HepG2 (cell line): Measurements from ENCODE around the gene HPS4. TPM values are rescaled to one million over a fixed set of nuclear protein-coding genes. Genes with fewer than 3 reads are reported as not detected.
A peak's percentile ranks its signal among the peaks of the same experiment; 100 is the strongest.

Source experiments
- ARNT2 ChIP-seq: sonication (generic); formaldehyde crosslinking; IDR thresholded peaks from 2 replicates; pipeline ENCODE4 v1.8.0; 2022; ENCODE audit warnings: mild to moderate bottlenecking, low read depth, missing genetic modification reagents, moderate library complexity
- FOXP4 ChIP-seq: sonication (generic); formaldehyde crosslinking; IDR thresholded peaks from 2 replicates; pipeline ENCODE4 v1.4.0; 2020; ENCODE audit warnings: missing genetic modification reagents
- JUN ChIP-seq: sonication (generic); formaldehyde crosslinking; IDR thresholded peaks from 2 replicates; pipeline ENCODE4 v1.4.0; 2020; ENCODE audit warnings: mild to moderate bottlenecking, missing genetic modification reagents
- RFX5 ChIP-seq: IDR thresholded peaks from 2 replicates; pipeline ENCODE4 v1.6.1; 2011; ENCODE audit warnings: low read depth, low read length, improper control_type of control experiment
- SIN3B ChIP-seq: fragments of 150-350 bp; IDR thresholded peaks from 2 replicates; pipeline ENCODE4 v1.6.1; 2014; ENCODE audit warnings: low read length
- TCF7 ChIP-seq: sonication (generic); IDR thresholded peaks from 2 replicates; pipeline ENCODE4 v1.6.1; 2016; ENCODE audit warnings: antibody characterized with exemption, low read depth
- ZBTB40 ChIP-seq, 2 experiments: fragments of 450-650 bp in 1 of 2; sonication (generic) in 1 of 2; formaldehyde crosslinking in 1 of 2; IDR thresholded peaks; 2 replicates each; pipeline versions ENCODE4 v1.6.1 to v1.8.0; 2016 to 2022; ENCODE audit warnings: antibody characterized with exemption in 1 of 2, mild to moderate bottlenecking in 1 of 2, missing genetic modification reagents in 1 of 2
- ZNF12 ChIP-seq: sonication (generic); formaldehyde crosslinking; IDR thresholded peaks from 2 replicates; pipeline ENCODE4 v1.5.0; 2020; ENCODE audit warnings: missing genetic modification reagents
- ZNF225 ChIP-seq: sonication (generic); formaldehyde crosslinking; IDR thresholded peaks from 2 replicates; pipeline ENCODE4 v1.4.0; 2020; ENCODE audit warnings: mild to moderate bottlenecking, missing genetic modification reagents
- ZNF335 ChIP-seq: sonication (generic); formaldehyde crosslinking; IDR thresholded peaks from 2 replicates; pipeline ENCODE4 v1.4.0; 2020; ENCODE audit warnings: missing genetic modification reagents
- ZNF556 ChIP-seq: sonication (generic); formaldehyde crosslinking; IDR thresholded peaks from 2 replicates; pipeline ENCODE4 v1.4.0; 2020; ENCODE audit warnings: mild to moderate bottlenecking, missing genetic modification reagents, borderline replicate concordance
- ZNF619 ChIP-seq: sonication (generic); formaldehyde crosslinking; IDR thresholded peaks from 2 replicates; pipeline ENCODE4 v1.4.0; 2020; ENCODE audit warnings: mild to moderate bottlenecking, missing genetic modification reagents
- ZNF883 ChIP-seq: sonication (generic); formaldehyde crosslinking; IDR thresholded peaks from 2 replicates; pipeline ENCODE4 v1.5.1; 2020; ENCODE audit warnings: mild to moderate bottlenecking, missing genetic modification reagents; ENCODE audit errors: not compliant biosample characterization
- ZSCAN5A ChIP-seq: sonication (generic); formaldehyde crosslinking; IDR thresholded peaks from 2 replicates; pipeline ENCODE4 v1.8.0; 2022; ENCODE audit warnings: mild to moderate bottlenecking, missing genetic modification reagents, borderline replicate concordance
- polyA plus RNA-seq, 8 experiments: library from polyadenylated mRNA; depleted of rRNA in 3 of 8; stranded (reverse) in 7 of 8; unstranded in 1 of 8; fragments of >200 nt; fragmentation: Illumina TruSeq in 4 of 8; extraction: Trizol in 4 of 8; gene quantifications; 2 replicates each; pipeline versions ENCODE4 v1.2.1 to v1.2.3, GENCODE V29; 2011 to 2016; ENCODE audit warnings: low read depth in 4 of 8, missing spikeins in 1 of 8, mixed read lengths in 1 of 8; ENCODE audit not compliant: insufficient read depth in 1 of 8
- total RNA-seq, 5 experiments: library from RNA; depleted of rRNA; stranded (reverse); fragments of >200 nt; fragmentation: Illumina TruSeq; extraction: Trizol; gene quantifications; 2 replicates each; pipeline ENCODE4 v1.2.3, GENCODE V29; 2016; ENCODE audit warnings: low read depth in 1 of 5

Gene HPS4
- total and polyA plus RNA-seq, 2 of the 13 experiments (the other 11 are each of a cell fraction or from before 2014, with no cell fraction given) = 27.4 to 34.0 TPM

GRCh38 chr22:26512149-26512793, 28.7 kb upstream of the HPS4 start, which contains the start of gene TFIP11 (continued):
- TF ChIP-seq ZBTB40 (IDR thresholded peaks at IDR 0.05) = peak; percentile 81
- peak; percentile 73 for TF ChIP-seq ZBTB40 (CRISPR knock-in tag; IDR thresholded peaks at IDR 0.05)
- peak; percentile 10; the same call in 1 of the 2 replicates for TF ChIP-seq RFX5
- peak; percentile 84; the same call in 1 of the 2 replicates for TF ChIP-seq ARNT2 (CRISPR knock-in tag)
- TF ChIP-seq ZNF556 = peak; percentile 83; the same call in 1 of the 2 replicates
- 0 out of 2 replicates have a peak, but pooled peaks have one; percentile 43 for TF ChIP-seq ZNF225
- 0 out of 2 replicates have a peak, but pooled peaks have one; percentile 17 for TF ChIP-seq JUN (CRISPR knock-in tag)
- TF ChIP-seq ZSCAN5A (CRISPR knock-in tag) = no peak
- peak; percentile 82; the same call in 1 of the 2 replicates for TF ChIP-seq ZNF619 (CRISPR knock-in tag)
- TF ChIP-seq SIN3B = peak; percentile 75
- peak; percentile 37 for TF ChIP-seq FOXP4 (CRISPR knock-in tag)
- TF ChIP-seq ZNF12 (CRISPR knock-in tag) = peak; percentile 21; the same call in 1 of the 2 replicates
- TF ChIP-seq ZNF335 = no peak
- peak; percentile 76 for TF ChIP-seq ZNF883 (CRISPR knock-in tag)
- TF ChIP-seq TCF7 = no peak
